Neural cell (in vitro differentiated cells): ENCODE results near the gene HIVEP3. TPM values are rescaled to one million over a fixed set of nuclear protein-coding genes. Genes with fewer than 3 reads are reported as not detected.

Source experiments
- H2AFZ ChIP-seq: fragments of 200-600, 300-800 bp; sonication (generic), shearing (Covaris generic); 2 replicates; pipeline ENCODE4 v1.6.0; 2014; ENCODE audit warnings: low read depth, mild to moderate bottlenecking, antibody characterized with exemption, low read length, moderate library complexity
- H3F3A ChIP-seq: fragments of 200-600 bp; shearing (Covaris generic); 2 replicates; pipeline ENCODE4 v1.6.1; 2016; ENCODE audit warnings: mild to moderate bottlenecking, moderate library complexity, mixed read lengths, antibody characterized with exemption, low read length; ENCODE audit not compliant: insufficient read depth, poor library complexity, severe bottlenecking
- H3K27ac ChIP-seq: fragments of 200-600, 300-800 bp; sonication (generic), shearing (Covaris generic); 2 replicates; pipeline ENCODE4 v1.5.1; 2014; ENCODE audit warnings: mild to moderate bottlenecking, low read length, moderate library complexity
- H3K27me3 ChIP-seq: fragments of 300-800, 200-600 bp; sonication (generic), shearing (Covaris generic); 2 replicates; pipeline ENCODE4 v1.6.0; 2014; ENCODE audit warnings: mild to moderate bottlenecking, low read depth, low read length, moderate library complexity; ENCODE audit not compliant: insufficient read depth
- H3K36me3 ChIP-seq: fragments of 300-800, 200-600 bp; sonication (generic), shearing (Covaris generic); 2 replicates; pipeline ENCODE4 v1.5.1; 2014; ENCODE audit warnings: mild to moderate bottlenecking, antibody characterized with exemption, low read length, moderate library complexity; ENCODE audit not compliant: insufficient read depth
- H3K4me2 ChIP-seq: fragments of 300-800, 200-600 bp; sonication (generic), shearing (Covaris generic); 2 replicates; pipeline ENCODE4 v1.6.0; 2014; ENCODE audit warnings: mild to moderate bottlenecking, low read length
- H3K4me3 ChIP-seq: fragments of 300-800, 200-600 bp; sonication (generic), shearing (Covaris generic); 2 replicates; pipeline ENCODE4 v1.5.1; 2014; ENCODE audit warnings: mild to moderate bottlenecking, low read length, moderate library complexity
- H3K79me2 ChIP-seq: fragments of 200-600 bp; shearing (Covaris generic); replicated peaks from 2 replicates; pipeline ENCODE4 v1.6.0; 2014; ENCODE audit warnings: mild to moderate bottlenecking, low read length, moderate library complexity; ENCODE audit not compliant: insufficient read depth
- H3K9ac ChIP-seq: fragments of 300-800, 200-600 bp; sonication (generic), shearing (Covaris generic); 2 replicates; pipeline ENCODE4 v1.6.1; 2016; ENCODE audit warnings: mild to moderate bottlenecking, low read length, mixed read lengths
- H3K9me2 ChIP-seq: fragments of 200-600 bp; shearing (Covaris generic); 2 replicates; pipeline ENCODE4 v1.6.1; 2016; ENCODE audit warnings: mild to moderate bottlenecking, low read length, mixed read lengths; ENCODE audit not compliant: insufficient read depth
- H3K9me3 ChIP-seq: fragments of 200-600, 300-800 bp; sonication (generic), shearing (Covaris generic); 2 replicates; pipeline ENCODE4 v1.6.1; 2016; ENCODE audit warnings: mild to moderate bottlenecking, mixed run types, low read length, moderate library complexity, mixed read lengths
- H4K20me1 ChIP-seq: fragments of 200-600 bp; shearing (Covaris generic); 2 replicates; pipeline ENCODE4 v1.6.1; 2016; ENCODE audit warnings: mild to moderate bottlenecking, mixed run types; ENCODE audit not compliant: insufficient read depth
- EP300 ChIP-seq: fragments of 450-650 bp; conservative IDR thresholded peaks from 2 replicates; pipeline ENCODE4 v1.6.1; 2014; ENCODE audit warnings: antibody characterized with exemption, mild to moderate bottlenecking, moderate library complexity; ENCODE audit not compliant: poor library complexity, severe bottlenecking
- EZH2 ChIP-seq: fragments of 200-600, 300-800 bp; shearing (Covaris generic), sonication (generic); IDR thresholded peaks from 2 replicates; pipeline ENCODE4 v1.6.1; 2014; ENCODE audit warnings: antibody characterized with exemption, low read length, borderline replicate concordance, mild to moderate bottlenecking; ENCODE audit not compliant: insufficient read depth, poor library complexity, severe bottlenecking
- MXI1 ChIP-seq: fragments of 450-650 bp; conservative IDR thresholded peaks from 2 replicates; pipeline ENCODE4 v1.6.1; 2014; ENCODE audit warnings: antibody characterized with exemption, mild to moderate bottlenecking; ENCODE audit not compliant: poor library complexity, severe bottlenecking
- POLR2AphosphoS5 ChIP-seq: IDR thresholded peaks from 2 replicates; pipeline ENCODE4 v1.6.1; 2012
- RAD21 ChIP-seq: fragments of 450-650 bp; conservative IDR thresholded peaks from 2 replicates; pipeline ENCODE4 v1.6.1; 2014; ENCODE audit warnings: antibody characterized with exemption, mild to moderate bottlenecking, moderate library complexity
- REST ChIP-seq: IDR thresholded peaks from 2 replicates; pipeline ENCODE4 v1.6.1; 2012; ENCODE audit warnings: borderline replicate concordance
- SMC3 ChIP-seq: fragments of 450-650 bp; conservative IDR thresholded peaks from 2 replicates; pipeline ENCODE4 v1.6.1; 2014; ENCODE audit warnings: antibody characterized with exemption, mild to moderate bottlenecking, moderate library complexity; ENCODE audit not compliant: poor library complexity
- TAF1 ChIP-seq: IDR thresholded peaks from 2 replicates; pipeline ENCODE4 v1.6.1; 2012; ENCODE audit warnings: low read depth
- polyA plus RNA-seq: library from polyadenylated mRNA; depleted of rRNA; stranded (reverse); fragments of >200 nt; gene quantifications from 2 replicates; pipeline ENCODE4 v1.2.3, GENCODE V29; 2014
- TF ChIP-seq, protein P1 (sequence below): fragments of 450-650 bp; IDR thresholded peaks from 2 replicates; pipeline ENCODE4 v1.5.1; 2014; ENCODE audit warnings: antibody characterized with exemption, mild to moderate bottlenecking, moderate library complexity; ENCODE audit not compliant: poor library complexity, severe bottlenecking

The HIVEP3 gene
- polyA plus RNA-seq, 1 donor from 2014 or later, result 2.6 TPM

- H3K9ac ChIP-seq, result no peak overlapping the region
- no peaks in the 10 kb centered on the region for H4K20me1 ChIP-seq
- no peak overlapping the region for H3K27ac ChIP-seq
- H3K4me3 ChIP-seq, result no peak overlapping the region
- H3K79me2 ChIP-seq, result no peaks in the 10 kb centered on the region
- no peaks in the 10 kb centered on the region for H3K9me2 ChIP-seq
- no peak overlapping the region for H3K4me2 ChIP-seq
- no peaks in the 10 kb centered on the region for H3K9me3 ChIP-seq
- no peak overlapping the region for H2AFZ ChIP-seq
- no peaks in the 10 kb centered on the region for H3F3A ChIP-seq
- TF ChIP-seq SMC3 (no peak), EP300 (no peak), RAD21 (no peak), TAF1 (no peak), MXI1 (no peak), REST (no peak), EZH2 (no peak), POLR2AphosphoS5 (no peak)
- TF ChIP-seq, protein P1, sequence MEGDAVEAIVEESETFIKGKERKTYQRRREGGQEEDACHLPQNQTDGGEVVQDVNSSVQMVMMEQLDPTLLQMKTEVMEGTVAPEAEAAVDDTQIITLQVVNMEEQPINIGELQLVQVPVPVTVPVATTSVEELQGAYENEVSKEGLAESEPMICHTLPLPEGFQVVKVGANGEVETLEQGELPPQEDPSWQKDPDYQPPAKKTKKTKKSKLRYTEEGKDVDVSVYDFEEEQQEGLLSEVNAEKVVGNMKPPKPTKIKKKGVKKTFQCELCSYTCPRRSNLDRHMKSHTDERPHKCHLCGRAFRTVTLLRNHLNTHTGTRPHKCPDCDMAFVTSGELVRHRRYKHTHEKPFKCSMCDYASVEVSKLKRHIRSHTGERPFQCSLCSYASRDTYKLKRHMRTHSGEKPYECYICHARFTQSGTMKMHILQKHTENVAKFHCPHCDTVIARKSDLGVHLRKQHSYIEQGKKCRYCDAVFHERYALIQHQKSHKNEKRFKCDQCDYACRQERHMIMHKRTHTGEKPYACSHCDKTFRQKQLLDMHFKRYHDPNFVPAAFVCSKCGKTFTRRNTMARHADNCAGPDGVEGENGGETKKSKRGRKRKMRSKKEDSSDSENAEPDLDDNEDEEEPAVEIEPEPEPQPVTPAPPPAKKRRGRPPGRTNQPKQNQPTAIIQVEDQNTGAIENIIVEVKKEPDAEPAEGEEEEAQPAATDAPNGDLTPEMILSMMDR, result no peak
- no peaks in the 10 kb centered on the region for H3K27me3 ChIP-seq
- H3K36me3 ChIP-seq, result no peaks in the 10 kb centered on the region
Observed at GRCh38 chr1:41541592-41541952, 377.1 kb downstream of the HIVEP3 start.

DNA sequence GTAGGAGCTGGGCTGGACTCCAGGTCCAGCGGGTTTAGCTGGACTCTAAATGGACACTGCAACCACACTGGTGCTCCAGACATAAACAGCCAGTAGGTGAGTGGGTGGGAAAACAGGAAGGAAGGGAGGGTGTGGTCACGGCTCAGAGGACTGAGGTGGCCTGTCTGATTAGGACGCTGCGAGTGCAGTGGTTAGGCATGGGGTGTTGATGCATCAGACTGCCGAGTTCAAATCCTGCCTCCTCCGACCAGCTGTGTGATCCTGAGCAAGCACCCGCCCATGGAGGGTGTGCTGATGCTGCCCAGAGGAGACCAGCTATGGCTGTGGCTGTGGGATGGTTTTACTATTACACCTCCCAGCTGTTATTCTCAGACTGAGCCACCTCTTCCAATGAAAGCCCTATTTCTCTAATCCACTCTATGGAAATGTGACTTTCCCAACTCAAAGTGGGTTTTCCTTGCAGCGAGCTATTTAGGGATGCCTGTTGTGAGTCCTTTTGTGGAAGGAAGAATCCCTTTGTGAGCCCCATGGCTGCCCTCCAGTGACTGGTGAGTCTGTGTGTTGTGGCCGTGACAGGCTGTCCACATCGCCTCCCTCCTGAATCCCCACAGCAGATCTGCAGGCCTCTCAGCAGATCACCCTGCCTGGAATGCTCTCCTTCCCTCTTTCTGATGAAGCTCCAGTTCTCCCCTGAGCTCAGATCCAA is 377.7 kb downstream of the HIVEP3 start:
- no peak overlapping the region for H3K4me3 ChIP-seq
- TF ChIP-seq POLR2AphosphoS5 (no peak), TAF1 (no peak), EP300 (no peak), RAD21 (no peak), REST (no peak), MXI1 (no peak), EZH2 (no peak), SMC3 (no peak)
- TF ChIP-seq, protein P1, result no peak

More for the DNA sequence above, 377.7 kb downstream of the HIVEP3 start:
- Histone ChIP-seq H4K20me1 (no peaks in the 10 kb centered on the region), H3K9me2 (no peaks in the 10 kb centered on the region), H3K9ac (no peak overlapping the region), H3K27me3 (no peaks in the 10 kb centered on the region), H3F3A (no peaks in the 10 kb centered on the region), H3K4me2 (no peak overlapping the region), H3K36me3 (no peaks in the 10 kb centered on the region), H3K79me2 (no peaks in the 10 kb centered on the region), H2AFZ (no peak overlapping the region), H3K9me3 (no peaks in the 10 kb centered on the region), H3K27ac (no peak overlapping the region)
